GM19397 (cell line): ENCODE measurements around the gene TLE4.
A peak's percentile ranks its signal among the peaks of the same experiment; 100 is the strongest.

ENCODE experiments used
- ATAC-seq: cut with Tn5 transposase; IDR thresholded peaks from one replicate; pipeline ENCODE4 v1.9.1; 2021; ENCODE audit warnings: mild to moderate bottlenecking, moderate library complexity; ENCODE audit not compliant: unreplicated experiment

Gene TLE4

DNA sequence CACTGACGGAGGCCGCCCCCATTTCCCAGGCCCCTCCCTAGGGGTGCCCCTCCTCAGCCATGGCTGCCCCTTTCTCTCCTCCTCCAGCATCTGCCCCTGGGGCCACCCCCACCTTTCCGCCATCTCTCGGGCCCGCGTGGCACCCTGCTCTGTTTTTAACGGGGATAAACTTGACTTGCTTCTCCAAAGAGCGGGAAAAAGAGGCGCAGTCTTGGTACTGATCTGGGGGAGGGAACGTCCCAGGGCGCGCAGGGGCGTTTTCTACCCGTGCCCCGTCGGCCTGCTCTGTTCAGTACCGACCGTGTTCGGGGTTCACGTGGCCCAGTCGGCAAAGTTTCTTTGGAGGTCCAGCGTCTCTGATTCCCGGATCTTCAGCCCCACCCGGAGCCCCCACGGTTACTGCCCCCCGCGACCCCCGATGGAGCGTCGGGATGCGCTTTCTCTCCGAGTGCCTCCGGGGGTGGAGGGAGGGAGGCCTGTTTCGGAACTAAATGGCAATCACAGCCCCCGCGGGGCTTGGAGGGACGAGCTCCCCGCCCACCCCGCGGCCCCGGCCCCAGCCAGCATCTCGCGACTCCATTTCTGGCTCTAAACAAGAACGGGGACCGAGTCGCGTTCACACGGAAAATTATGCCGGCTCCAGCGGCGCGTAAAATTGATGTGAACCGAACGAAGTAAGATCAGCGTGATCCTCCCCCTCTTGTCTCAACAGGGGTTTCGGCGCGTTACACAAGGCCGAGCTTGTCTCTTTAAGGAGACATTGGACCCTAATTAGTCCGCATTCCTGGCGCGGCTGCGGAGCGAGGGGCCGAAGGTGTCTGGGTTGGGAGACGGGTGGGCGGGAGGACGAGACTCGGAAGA is 1.1 kb upstream of the TLE4 start:
- ATAC-seq, result no peak

DNA sequence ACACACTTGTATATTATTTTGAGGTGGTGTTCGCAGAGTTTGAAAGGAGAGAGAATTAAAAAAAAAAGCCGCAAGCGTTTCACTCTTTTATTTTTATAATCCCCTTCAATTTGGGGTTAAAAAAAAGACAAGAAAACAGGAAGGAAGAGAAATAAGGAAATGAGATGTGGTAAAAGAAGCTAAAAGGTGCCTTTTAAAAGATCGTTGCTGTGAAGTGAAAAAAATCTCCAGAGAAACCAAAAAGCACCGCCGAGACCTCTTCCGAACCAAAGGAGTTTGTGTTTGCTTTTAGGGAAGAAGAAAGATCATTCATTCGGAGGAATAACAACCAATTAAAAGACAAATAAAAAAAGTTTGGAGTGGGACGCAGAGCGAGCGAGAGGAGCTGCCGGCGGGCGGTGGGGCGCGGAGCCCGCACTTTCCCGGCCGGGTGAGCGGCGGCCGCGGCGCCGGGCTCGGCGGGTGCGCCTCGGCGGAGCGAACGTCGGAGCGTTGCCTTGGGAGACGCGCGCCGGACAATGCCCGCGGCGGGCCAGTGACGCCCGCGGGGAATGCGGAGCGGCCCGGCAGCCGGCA is 355 bp downstream of the TLE4 start:
- peak; percentile 2 for ATAC-seq

DNA sequence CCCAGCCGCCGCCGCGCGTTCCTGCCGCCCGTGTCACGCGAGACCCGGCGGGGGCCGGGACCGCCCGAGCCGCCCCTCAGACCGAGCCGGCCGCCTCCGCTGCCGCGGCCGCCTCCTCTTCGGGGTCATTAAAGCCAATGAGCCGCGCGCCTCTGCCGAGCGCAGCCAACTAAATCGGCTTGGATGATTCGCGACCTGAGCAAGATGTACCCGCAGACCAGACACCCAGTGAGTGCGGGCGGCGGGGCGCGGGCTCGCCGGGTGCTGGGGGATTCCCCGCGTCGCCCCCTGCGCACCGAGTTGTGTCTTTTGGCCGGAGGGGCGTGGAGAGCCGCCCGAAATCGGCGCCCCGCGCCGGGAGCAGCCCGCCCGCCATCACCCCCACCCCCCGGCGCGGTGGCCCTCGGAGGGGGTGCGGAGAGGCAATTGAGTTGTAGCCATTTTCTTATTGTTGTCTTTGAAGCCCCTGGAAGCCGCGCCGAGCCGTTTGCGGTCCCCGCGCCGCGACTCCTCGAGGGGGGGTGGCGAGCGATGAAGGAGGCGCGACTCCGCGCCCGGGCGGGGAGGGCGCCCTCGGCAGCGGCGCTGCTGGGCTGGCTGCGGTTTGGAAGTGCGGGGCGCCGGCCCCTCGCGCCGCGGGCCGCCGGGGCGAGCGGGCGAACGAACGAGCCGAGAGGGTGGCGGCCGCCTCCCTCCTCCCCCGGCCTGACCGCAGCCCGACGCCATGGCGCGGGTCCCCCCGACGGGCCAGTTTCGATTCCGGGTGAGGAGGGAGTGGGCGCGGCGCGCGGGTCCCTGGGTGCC is 1.0 kb downstream of the TLE4 start:
- ATAC-seq, result peak; percentile 4

DNA sequence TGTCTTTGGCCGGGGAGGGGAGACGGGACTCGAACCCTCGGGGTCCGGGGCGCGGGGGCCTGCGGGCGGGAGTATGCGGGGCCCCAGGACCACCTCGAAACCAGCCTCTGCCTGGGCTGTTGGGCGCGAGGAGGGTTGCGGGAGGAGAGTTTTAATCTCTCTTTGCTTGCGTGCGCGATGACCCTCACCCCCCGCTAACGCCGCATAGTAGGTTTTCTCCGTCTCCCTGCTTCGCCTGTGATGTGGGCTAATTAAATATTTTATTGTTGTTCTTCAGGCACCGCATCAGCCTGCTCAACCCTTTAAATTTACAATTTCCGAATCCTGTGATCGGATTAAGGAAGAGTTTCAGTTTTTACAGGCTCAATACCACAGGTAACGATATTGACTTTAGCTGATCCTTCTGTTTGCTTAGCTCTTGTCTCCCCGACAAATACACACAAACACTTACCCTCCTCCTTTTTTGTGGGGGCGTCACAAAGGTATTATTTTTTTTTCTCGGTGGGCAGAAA is 1.7 kb downstream of the TLE4 start:
- no peak for ATAC-seq

DNA sequence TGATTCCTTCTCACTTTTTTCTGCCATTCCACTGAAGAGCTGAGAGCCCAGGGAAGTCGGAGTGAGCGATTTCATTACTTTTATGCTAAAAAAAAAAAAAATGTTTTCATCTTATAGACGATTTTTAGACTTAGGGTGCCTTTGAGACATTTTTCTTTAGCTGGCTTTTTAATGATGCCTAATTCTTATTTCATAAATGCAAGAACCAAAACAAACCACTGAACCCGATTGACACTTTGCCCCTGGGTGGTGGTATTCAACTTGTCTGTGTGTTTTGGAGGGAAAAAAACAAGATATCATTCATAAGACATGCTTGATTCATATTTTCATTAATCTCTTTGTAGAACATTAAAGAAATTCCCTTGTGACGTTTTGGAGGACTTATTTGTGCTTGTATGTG is 2.4 kb downstream of the TLE4 start:
- no peak for ATAC-seq

DNA sequence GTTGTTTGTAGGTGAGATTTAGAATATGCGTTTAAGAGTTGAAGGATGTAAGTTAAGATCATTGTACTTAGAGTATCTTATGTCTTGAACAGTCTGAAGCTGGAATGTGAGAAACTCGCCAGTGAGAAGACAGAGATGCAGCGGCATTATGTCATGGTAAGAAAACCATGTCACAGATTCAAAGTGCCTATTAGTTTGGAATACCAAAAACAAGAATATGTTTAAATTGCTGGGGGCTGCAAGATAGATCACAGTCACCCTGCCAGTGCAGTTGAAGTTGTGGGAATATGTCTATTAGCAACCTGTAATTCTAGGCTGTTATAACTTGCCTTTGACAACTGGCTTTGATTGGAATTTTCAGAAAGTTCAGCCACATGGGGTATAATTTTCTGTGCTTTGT is 3.0 kb downstream of the TLE4 start:
- ATAC-seq, result no peak

DNA sequence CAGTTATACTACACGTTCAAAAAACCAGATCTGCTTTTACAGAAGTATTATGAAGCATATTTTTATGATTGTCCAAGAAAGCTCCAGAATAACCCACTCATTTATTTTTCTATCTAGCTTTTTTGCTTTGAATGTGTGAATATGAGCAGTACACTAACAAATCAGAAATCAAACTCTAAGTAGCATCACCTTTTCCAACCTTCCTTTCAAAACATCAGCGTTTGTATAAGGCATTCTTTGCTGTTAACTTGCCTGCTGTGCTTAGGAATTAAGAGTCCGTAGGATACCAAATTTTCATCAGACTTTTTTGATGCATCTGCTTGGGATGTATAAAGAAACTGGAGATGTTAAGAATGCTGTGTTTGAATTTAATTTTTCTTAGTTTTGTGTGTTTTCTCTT is 3.8 kb downstream of the TLE4 start:
- no peak for ATAC-seq

DNA sequence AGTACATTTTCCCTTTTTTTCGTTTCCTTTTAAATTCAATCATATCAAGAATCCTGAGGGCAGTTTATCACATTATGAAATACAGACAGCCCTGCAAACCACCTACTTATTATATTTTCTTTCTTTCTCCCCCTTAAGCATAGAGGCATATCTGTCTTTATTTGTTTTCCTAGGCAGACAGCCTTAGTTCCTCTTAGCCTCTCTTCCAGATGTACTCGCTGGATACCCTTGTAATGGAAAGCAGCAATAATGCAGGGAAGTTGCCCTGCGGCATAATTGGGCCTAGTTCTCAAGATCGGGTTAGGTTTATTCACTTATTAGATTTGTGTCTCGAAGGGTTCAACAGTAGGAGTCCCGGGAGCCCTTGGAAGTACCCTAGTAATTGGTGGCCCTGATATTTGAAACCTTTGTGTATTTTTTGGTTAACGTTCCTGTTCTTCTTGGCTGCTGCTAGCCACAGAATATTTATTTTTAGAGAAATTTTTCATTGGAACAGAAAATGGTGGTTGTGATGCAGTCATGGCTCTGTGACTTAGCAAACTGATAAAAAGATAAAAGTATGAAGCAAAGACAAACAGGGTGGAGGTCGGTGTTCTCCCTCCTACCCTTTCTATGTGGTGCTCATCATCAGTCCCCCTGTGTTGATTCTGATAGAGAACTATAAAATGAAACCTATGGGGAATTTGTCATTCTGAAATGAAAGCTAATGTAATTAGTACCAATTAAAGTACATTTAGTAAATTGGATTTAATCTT is 6.4 kb downstream of the TLE4 start:
- ATAC-seq, result no peak

DNA sequence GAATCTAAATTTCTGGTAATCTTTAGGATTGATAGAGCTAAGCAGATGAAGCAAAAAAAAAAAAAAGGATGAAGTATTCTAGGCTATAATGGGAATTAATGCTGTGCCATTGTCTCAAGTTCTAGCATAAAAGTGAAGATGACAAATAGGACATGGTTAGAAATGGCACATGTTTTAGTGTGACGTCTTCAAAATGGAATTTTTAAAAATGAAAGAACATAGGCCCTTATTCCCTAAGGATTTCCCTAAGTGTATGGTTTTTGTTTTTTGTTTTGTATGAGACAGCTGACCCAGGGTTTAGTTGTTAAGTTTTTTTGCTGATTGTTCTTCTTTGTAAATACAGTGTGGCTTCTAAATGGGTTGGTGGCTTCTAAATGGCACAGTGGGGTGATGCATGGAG is 7.1 kb downstream of the TLE4 start:
- ATAC-seq, result no peak

DNA sequence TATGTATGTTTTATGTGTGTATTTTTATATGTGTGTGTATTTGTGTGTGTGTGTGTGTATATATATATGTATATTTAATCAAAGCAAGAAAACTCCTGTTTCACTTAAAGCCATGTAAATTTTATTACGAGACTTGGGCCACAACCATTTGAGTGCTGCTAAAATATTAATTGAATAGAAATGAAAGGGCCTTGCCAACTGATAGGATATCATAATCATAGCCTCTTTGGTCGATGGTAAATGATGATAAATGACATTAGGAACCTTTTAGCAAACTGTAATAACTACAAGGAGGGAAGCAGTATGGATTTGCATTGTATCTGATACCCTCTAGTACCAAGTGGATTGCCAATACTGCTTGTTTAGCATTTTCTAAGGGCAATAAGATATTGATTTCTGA is 7.9 kb downstream of the TLE4 start:
- ATAC-seq, result no peak

DNA sequence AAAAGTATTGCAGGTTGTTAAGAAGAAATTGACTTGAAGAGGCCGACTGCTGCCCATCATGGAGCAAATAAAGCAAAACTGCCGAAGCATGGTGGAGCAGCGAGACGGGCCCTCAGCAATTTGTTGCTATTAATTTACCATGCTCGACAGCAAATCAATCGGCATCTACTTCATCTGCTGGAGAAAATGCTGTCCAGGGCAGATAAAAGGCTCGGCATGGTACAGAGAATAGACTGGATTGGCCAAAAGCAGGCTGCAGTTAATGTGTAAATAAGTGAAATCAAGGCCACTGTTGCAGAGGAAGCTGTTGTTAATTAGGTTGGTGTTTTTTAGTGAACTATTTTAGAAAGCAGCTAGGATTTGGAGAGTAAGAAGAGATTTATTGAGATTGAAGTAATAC is 8.3 kb downstream of the TLE4 start:
- no peak for ATAC-seq

DNA sequence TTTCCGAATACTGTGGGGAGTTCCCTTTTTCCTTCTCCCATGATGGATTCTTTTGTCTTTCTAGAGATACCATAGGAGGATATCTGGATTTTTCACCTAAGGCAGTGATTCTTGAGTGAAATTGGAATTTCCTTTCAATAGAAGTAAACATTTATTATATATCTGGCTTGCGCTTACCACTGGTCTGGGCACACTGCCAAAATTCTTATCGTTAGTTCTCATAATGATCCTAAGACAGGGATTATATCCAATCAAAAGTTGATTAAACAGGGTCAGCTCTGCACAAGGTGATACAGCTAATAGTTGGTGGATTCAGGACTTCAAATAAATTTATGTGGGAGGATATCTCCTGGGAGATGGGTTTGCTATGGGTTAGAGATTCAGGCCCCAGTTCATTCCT is 9.6 kb downstream of the TLE4 start:
- ATAC-seq, result no peak

DNA sequence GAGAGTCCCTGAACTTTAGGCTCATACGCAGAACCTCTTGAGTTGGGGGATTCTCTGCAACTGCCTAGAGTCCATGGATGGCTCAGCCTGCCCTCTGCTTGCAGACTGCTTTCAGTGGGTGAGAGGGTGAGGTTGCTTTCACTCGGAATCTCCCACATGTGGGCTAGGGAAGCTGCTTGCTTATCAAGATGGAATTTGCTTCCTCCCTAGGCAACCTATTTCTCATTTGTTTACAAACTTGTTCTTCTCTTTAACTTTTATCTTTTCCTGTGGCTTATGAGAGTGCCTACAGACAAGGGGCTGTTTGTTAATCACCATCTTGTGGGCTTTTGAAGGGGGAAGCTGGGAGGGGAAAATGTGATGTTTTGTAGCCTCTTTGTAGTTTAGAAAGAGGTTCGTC is 10.0 kb downstream of the TLE4 start:
- ATAC-seq, result no peak

DNA sequence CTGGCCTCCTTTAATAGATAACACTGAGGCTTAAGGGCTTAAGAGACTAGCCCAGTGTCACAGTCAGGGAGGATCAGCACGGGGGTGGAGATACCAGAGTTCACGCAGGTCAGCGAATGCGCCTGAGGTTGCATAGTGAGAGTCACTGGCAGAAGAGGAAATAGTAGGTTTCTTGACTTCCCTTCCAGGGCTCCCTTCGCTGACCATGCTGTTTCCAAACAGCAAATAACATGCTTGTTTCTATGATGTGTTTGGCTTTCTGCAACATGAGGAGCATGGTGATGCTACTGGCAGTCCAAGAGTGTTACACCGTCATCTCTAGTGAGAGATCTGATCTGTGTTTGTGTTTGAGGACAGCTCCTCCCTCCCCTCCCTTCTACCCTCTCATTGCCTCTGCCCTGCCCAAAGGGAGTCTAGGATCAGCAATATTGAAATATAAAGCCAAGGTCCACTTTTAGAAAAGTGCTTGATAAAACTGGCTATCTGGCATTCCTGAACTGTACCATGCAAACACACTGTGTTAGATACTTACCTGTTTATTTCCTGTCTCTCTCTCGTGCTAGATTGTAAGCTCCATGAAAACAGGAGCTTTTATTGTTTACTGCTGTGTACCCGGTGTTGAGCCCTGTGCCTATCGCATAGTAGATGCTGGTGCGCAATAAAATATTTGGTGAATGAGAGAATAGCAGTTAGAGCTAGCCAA is 12.3 kb downstream of the TLE4 start:
- ATAC-seq, result peak; percentile 48

DNA sequence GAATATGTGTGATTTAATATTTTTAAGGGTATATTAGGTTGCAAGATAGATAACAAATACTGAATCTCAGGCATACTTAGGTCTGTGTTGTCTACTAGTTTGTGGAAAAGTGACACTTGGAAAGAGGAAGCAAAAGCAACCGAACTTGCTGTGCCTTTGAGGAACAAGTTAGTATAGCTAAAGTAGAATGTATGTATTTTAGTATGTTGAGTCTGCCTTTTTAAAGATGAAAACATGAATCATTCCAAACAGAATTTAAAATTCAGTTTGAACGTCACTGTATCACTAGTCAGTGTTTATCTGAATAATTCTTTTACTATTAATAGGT is 12.9 kb downstream of the TLE4 start:
- no peak for ATAC-seq

DNA sequence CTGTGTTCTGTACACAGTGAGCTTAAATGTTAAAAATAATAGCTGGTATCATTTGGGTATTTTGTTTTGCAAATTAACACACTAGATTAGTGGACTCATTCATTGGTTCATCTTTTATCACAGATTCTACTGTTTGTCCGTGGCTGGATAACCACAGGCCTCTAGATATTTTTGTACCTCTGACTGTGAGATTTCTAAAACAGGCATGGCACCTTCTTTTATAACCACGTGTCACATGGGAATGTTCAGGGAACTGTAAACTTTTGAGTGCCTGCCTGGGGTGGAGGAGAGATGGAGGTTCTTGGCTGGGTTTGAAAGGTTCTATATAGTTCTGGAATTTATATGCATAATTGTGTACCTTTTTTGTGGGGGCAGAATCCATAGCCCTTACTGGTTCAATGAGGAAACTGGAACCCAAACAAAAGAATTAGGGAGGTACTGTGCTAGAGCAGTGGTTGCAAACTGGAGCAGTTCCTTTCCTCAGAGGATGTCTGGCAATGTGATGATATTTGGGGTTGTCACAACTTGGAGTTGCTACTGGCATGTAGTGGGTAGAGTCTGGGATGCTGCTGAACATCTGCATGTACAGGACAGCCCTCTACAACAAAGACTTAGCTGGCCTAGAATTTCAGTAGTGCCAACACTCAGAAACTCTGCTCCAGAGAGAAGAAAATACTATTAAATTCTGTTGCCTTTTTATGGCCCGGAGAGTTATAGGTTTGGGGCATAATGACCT is 16.9 kb downstream of the TLE4 start:
- no peak for ATAC-seq

DNA sequence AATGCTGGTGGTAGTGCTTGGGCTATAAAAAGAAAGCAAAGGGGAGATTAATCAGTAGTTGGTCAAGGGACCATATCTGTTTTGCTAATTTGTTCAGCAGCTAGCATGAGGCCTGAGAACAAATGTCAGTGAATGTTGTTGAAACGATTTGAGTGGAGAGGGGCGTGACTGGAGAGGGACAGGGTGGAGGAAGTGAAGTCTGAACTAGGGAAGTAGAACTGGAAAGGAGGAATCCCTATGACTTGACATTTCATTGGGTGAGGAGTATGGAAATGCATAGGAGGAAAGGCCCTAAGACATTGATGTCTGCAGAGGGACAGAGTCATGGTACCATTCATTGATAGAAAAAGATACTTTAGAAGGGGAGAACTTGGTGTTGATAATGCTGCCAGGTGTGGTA is 19.7 kb downstream of the TLE4 start:
- no peak for ATAC-seq

DNA sequence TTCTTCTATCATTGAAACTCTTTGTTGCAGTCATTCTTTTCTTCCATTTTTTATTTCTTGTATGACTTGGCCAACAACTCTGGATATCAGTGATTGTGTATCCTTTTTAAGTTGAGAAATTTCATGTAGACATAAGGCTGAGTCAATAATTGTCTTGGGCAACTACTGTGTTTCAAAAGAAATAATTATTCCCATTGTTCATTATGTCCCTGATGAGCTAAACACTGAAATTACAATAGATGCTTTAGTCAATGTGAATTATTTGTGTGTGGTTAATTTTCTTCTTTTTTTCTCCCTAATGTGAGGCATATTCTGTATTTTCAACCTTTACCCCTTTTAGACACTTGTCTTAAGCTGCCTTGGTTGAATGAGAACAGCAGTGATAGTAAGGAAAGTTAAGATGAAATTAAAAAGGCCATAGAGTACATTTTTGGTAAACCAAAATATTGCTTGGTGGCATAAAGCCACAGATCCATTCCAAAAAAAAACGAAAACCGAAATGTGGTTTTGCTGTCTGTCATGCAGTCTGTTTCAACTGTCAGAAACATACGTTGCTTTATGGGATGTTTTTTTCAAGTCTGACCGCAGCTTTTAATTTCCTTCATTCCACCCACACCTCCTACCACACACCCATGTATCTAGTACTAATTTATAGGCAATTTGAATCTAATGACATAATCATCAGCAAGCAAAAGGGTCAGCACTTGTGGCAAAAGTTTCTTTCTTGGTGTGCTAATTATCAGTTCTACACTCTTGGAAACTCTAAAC is 21.1 kb downstream of the TLE4 start:
- ATAC-seq, result no peak
